PFSK-1 (cell line): ENCODE measurements around the gene CTAG2.

ENCODE experiments used
- POLR2AphosphoS5 ChIP-seq: IDR thresholded peaks from 2 replicates; pipeline ENCODE4 v1.6.1; 2012; ENCODE audit warnings: low read depth, mild to moderate bottlenecking, control low read depth, low read length, moderate library complexity
- TAF1 ChIP-seq: IDR thresholded peaks from 2 replicates; pipeline ENCODE4 v1.6.1; 2012; ENCODE audit warnings: low read length, control low read depth, borderline replicate concordance; ENCODE audit not compliant: insufficient read depth

- TF ChIP-seq POLR2AphosphoS5 (no peak), TAF1 (no peak)
Measured at GRCh38 chrX:154603438-154604430, 49.6 kb downstream of the CTAG2 start.
